Small intestine (tissue), 7 donors: ENCODE data around the gene AGPAT3. TPM values are rescaled to one million over a fixed set of nuclear protein-coding genes. Genes with fewer than 3 reads are reported as not detected.
"Not testable (repeated sequence)": the region's sequence is repeated elsewhere in the genome, so short reads cannot be mapped to it uniquely, and the experiment has no call there.

Source experiments
- DNase-seq, 2 donors: peaks; one replicate each; pipeline versions ENCODE4 v3.0.0 to v3.0.0-alpha.2; 2013
- FAIRE-seq: peaks from 2 replicates; lab custom pipeline; 2012; peaks lifted over from hg19 to GRCh38; lab: Jason Lieb, UNC
- H3K27ac ChIP-seq, 3 donors: one replicate each; pipeline ENCODE4 v1.5.1; 2013; ENCODE audit warnings: low read length in 2 of 3, mild to moderate bottlenecking in 2 of 3, control low read depth in 1 of 3, inconsistent platforms in 1 of 3, low read depth in 1 of 3, moderate library complexity in 1 of 3
- H3K27me3 ChIP-seq, 3 donors: one replicate each; pipeline ENCODE4 v1.6.1; 2013; ENCODE audit warnings: low read length in 3 of 3, inconsistent platforms in 1 of 3; ENCODE audit not compliant: control insufficient read depth in 3 of 3, insufficient read depth in 3 of 3
- H3K36me3 ChIP-seq, 3 donors: one replicate each; pipeline ENCODE4 v1.6.1; 2013; ENCODE audit warnings: low read length in 3 of 3, inconsistent platforms in 1 of 3, low read depth in 1 of 3, mild to moderate bottlenecking in 1 of 3, moderate library complexity in 1 of 3; ENCODE audit not compliant: control insufficient read depth in 3 of 3, insufficient read depth in 2 of 3
- H3K4me1 ChIP-seq, 3 donors: one replicate each; pipeline ENCODE4 v1.6.1; 2013; ENCODE audit warnings: low read length in 2 of 3, inconsistent platforms in 1 of 3, low read depth in 1 of 3, mild to moderate bottlenecking in 1 of 3, moderate library complexity in 1 of 3; ENCODE audit not compliant: control insufficient read depth in 3 of 3, insufficient read depth in 2 of 3
- H3K4me3 ChIP-seq, 3 donors: one replicate each; pipeline ENCODE4 v1.5.1; 2013; ENCODE audit warnings: low read length in 3 of 3, control low read depth in 1 of 3, inconsistent platforms in 1 of 3, low read depth in 1 of 3, mild to moderate bottlenecking in 1 of 3, moderate library complexity in 1 of 3
- H3K9me3 ChIP-seq, 2 donors: one replicate each; pipeline ENCODE4 v1.6.1; 2013; ENCODE audit warnings: low read depth in 1 of 2, low read length in 1 of 2; ENCODE audit not compliant: control insufficient read depth in 2 of 2, insufficient read depth in 1 of 2
- WGBS, 3 donors: extraction: QIAGEN DNeasy Blood & Tissue Kit; methylation state at CpG; one replicate each; pipeline ENCODE4 v1.1.7; 2013; 5-methylcytosine and 5-hydroxymethylcytosine counted together
- polyA plus RNA-seq, 4 donors: library from polyadenylated mRNA; stranded (reverse) in 3 of 4; unstranded in 1 of 4; fragments of 200-250 nt in 3 of 4; fragments of 120-200 nt in 1 of 4; gene quantifications; one replicate each; pipeline versions ENCODE4 v1.2.1 to v1.2.3, GENCODE V29; 2013
- donor health status: healthy with polysubstance abuse.
- donor health status: control.
- donor health status: control.
- donor health status: Bipolar disorder and iron deficiency.
- donor health status: healthy.

Gene AGPAT3
- polyA plus RNA-seq, 4 donors: 21.3 to 93.2 (median 42.8) TPM

GRCh38 chr21:43894206-43894577, 29.2 kb downstream of the AGPAT3 start:
- Histone ChIP-seq H3K4me1 (peaks cover 7 to 21% (median 8%) of the 10 kb centered on the region in 3 donors), H3K27ac (no peak overlapping the region), H3K4me3 (no peak overlapping the region), H3K36me3 (peaks cover 0 to 35% (median 0%) of the 10 kb centered on the region in 3 donors), H3K27me3 (no peaks in the 10 kb centered on the region), H3K9me3 (peaks cover 0 to 33% of the 10 kb centered on the region in 2 donors)
- FAIRE-seq (no peak), DNase-seq (no peak)
- 48 to 61% (median 59%) methylated on average over 4 of the region's 4 CpGs for WGBS, 3 donors

GRCh38 chr21:43895196-43895595, 30.2 kb downstream of the AGPAT3 start:
- H3K9me3 ChIP-seq: peaks cover 0 to 36% of the 10 kb centered on the region in 2 donors
- 25 to 68% (median 45%) methylated on average over 4 of the region's 4 CpGs for WGBS, 3 donors
- H3K4me3 ChIP-seq: no peak overlapping the region
- peaks cover 0 to 39% (median 0%) of the 10 kb centered on the region in 3 donors for H3K36me3 ChIP-seq
- H3K27me3 ChIP-seq: no peaks in the 10 kb centered on the region
- peak overlapping the region in 1 of 3 donors; percentile 46 for H3K27ac ChIP-seq
- FAIRE-seq: no peak
- peak; percentile 57 to 86 for DNase-seq
- H3K4me1 ChIP-seq: peaks cover 7 to 21% (median 8%) of the 10 kb centered on the region in 3 donors

GRCh38 chr21:43896696-43897299, 31.8 kb downstream of the AGPAT3 start:
- H3K27me3 ChIP-seq, FAIRE-seq, H3K27ac ChIP-seq, H3K4me3 ChIP-seq, DNase-seq: not testable (repeated sequence)
- peaks cover 7 to 21% (median 8%) of the 10 kb centered on the region in 3 donors for H3K4me1 ChIP-seq
- peaks cover 0 to 45% (median 2%) of the 10 kb centered on the region in 3 donors for H3K36me3 ChIP-seq
- 89 to 92% (median 91%) methylated on average over 3 of the region's 8 CpGs for WGBS, 3 donors
- H3K9me3 ChIP-seq: peaks cover 0 to 36% of the 10 kb centered on the region in 2 donors

- H3K27ac ChIP-seq: no peak overlapping the region
- H3K36me3 ChIP-seq: peaks cover 0 to 49% (median 2%) of the 10 kb centered on the region in 3 donors
- FAIRE-seq (no peak), DNase-seq (no peak)
- peaks cover 0 to 10% (median 0%) of the 10 kb centered on the region in 3 donors for H3K4me1 ChIP-seq
- H3K27me3 ChIP-seq: no peaks in the 10 kb centered on the region
- 94 to 95% (median 94%) methylated on average over 23 of the region's 23 CpGs for WGBS, 3 donors
- H3K4me3 ChIP-seq: no peak overlapping the region
- peaks cover 0 to 22% of the 10 kb centered on the region in 2 donors for H3K9me3 ChIP-seq
Observed at GRCh38 chr21:43899307-43900077, 34.5 kb downstream of the AGPAT3 start.

- peaks cover 0 to 5% (median 0%) of the 10 kb centered on the region in 3 donors for H3K4me1 ChIP-seq
- peaks cover 0 to 22% of the 10 kb centered on the region in 2 donors for H3K9me3 ChIP-seq
- no peak for DNase-seq
- no peak overlapping the region for H3K4me3 ChIP-seq
- H3K27me3 ChIP-seq: no peaks in the 10 kb centered on the region
- 83 to 97% (median 89%) methylated on average over 1 of the region's 1 CpG for WGBS, 3 donors
- FAIRE-seq: no peak
- H3K36me3 ChIP-seq: peaks cover 0 to 53% (median 2%) of the 10 kb centered on the region in 3 donors
- no peak overlapping the region for H3K27ac ChIP-seq
Observed at GRCh38 chr21:43900078-43900385, 35.0 kb downstream of the AGPAT3 start.

GRCh38 chr21:43900690-43901089, 35.7 kb downstream of the AGPAT3 start:
- 78 to 94% (median 92%) methylated on average over 6 of the region's 6 CpGs for WGBS, 3 donors
- no peak for DNase-seq

GRCh38 chr21:43902441-43902840, 37.4 kb downstream of the AGPAT3 start:
- no peak for FAIRE-seq
- Histone ChIP-seq H3K4me1 (no peaks in the 10 kb centered on the region), H3K27me3 (no peaks in the 10 kb centered on the region), H3K9me3 (peaks cover 0 to 20% of the 10 kb centered on the region in 2 donors), H3K36me3 (peaks cover 0 to 75% (median 2%) of the 10 kb centered on the region in 3 donors), H3K27ac (peak overlapping the region in 1 of 3 donors; percentile 21), H3K4me3 (no peak overlapping the region)
- DNase-seq: no peak
- 51 to 74% (median 57%) methylated on average over 6 of the region's 6 CpGs for WGBS, 3 donors

More at GRCh38 chr21:43900690-43901089, 35.7 kb downstream of the AGPAT3 start:
- Histone ChIP-seq H3K4me3 (no peak overlapping the region), H3K27ac (no peak overlapping the region), H3K9me3 (peaks cover 0 to 22% of the 10 kb centered on the region in 2 donors), H3K27me3 (no peaks in the 10 kb centered on the region), H3K4me1 (peaks cover 0 to under 1% (median 0%) of the 10 kb centered on the region in 3 donors), H3K36me3 (peaks cover 0 to 60% (median 2%) of the 10 kb centered on the region in 3 donors)
- FAIRE-seq: no peak

GRCh38 chr21:43903451-43904091, 38.5 kb downstream of the AGPAT3 start:
- H3K4me3 ChIP-seq: no peak overlapping the region
- no peaks in the 10 kb centered on the region for H3K27me3 ChIP-seq
- DNase-seq (no peak), FAIRE-seq (no peak)
- H3K4me1 ChIP-seq: peaks cover 0 to 9% (median 0%) of the 10 kb centered on the region in 3 donors
- H3K9me3 ChIP-seq: peaks cover 0 to 10% of the 10 kb centered on the region in 2 donors
- peaks cover 0 to 83% (median 4%) of the 10 kb centered on the region in 3 donors for H3K36me3 ChIP-seq
- H3K27ac ChIP-seq: no peak overlapping the region
- 66 to 70% (median 68%) methylated on average over 26 of the region's 26 CpGs for WGBS, 3 donors
